ENCODE results near the gene GALNT9.

The GALNT9 gene

DNA sequence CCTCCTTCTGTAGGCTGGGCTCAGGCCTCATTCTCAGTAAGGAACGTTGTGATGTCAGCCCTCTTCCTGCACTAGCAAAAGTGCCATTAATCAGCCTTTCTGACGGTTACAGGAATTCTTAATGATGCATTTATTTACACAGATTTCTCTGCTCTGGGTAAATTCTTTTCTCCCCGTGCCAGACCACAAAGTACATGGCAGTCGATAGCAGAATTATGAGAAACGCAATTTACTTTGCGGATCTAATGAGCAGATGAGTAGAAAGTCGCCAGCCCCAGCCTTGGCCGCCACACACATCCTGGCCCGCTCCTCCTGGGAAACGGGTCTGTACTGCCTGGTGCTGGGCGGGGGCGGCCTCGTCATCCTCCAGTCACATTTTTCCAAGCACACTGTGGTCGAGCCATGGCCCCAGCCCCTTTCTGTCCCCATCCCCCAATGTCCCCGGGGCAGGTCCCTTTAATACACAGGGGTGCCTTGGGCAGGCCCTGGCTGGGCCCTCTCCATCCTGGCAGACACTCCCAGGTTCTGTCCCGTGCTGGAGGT is 159.2 kb downstream of the GALNT9 start:
- TF ChIP-seq, protein P1, sequence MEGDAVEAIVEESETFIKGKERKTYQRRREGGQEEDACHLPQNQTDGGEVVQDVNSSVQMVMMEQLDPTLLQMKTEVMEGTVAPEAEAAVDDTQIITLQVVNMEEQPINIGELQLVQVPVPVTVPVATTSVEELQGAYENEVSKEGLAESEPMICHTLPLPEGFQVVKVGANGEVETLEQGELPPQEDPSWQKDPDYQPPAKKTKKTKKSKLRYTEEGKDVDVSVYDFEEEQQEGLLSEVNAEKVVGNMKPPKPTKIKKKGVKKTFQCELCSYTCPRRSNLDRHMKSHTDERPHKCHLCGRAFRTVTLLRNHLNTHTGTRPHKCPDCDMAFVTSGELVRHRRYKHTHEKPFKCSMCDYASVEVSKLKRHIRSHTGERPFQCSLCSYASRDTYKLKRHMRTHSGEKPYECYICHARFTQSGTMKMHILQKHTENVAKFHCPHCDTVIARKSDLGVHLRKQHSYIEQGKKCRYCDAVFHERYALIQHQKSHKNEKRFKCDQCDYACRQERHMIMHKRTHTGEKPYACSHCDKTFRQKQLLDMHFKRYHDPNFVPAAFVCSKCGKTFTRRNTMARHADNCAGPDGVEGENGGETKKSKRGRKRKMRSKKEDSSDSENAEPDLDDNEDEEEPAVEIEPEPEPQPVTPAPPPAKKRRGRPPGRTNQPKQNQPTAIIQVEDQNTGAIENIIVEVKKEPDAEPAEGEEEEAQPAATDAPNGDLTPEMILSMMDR (IDR thresholded peaks at IDR 0.05), result no peak
- TF ChIP-seq ZFX (IDR thresholded peaks at IDR 0.05; ENCODE audit: borderline replicate concordance), result no peak
- H3K27ac ChIP-seq, result no peak overlapping the region

DNA sequence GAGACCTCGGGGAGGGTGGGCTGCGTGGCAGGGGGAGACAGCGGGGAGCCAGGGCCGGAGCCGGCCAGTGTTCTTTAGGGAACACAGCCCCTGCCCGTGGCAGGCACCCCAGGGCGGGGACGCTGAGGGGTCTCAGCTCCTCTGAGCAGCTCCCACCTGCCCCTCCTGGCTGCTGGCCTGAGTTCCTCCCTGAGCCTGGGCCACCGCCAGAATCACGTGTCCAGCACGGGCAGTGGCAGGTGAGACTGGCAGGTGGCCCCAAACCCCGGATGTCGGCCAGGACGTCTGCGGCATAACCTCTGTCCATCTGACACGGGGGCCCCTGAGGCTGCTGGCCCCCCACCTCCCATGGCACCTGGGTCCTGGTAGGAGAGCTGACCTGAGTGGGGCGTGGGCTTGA is 160.0 kb downstream of the GALNT9 start:
- no peak for TF ChIP-seq ZFX (IDR thresholded peaks at IDR 0.05; ENCODE audit: borderline replicate concordance)
- TF ChIP-seq, protein P1 (IDR thresholded peaks at IDR 0.05), result no peak
- H3K27ac ChIP-seq, result no peak overlapping the region

DNA sequence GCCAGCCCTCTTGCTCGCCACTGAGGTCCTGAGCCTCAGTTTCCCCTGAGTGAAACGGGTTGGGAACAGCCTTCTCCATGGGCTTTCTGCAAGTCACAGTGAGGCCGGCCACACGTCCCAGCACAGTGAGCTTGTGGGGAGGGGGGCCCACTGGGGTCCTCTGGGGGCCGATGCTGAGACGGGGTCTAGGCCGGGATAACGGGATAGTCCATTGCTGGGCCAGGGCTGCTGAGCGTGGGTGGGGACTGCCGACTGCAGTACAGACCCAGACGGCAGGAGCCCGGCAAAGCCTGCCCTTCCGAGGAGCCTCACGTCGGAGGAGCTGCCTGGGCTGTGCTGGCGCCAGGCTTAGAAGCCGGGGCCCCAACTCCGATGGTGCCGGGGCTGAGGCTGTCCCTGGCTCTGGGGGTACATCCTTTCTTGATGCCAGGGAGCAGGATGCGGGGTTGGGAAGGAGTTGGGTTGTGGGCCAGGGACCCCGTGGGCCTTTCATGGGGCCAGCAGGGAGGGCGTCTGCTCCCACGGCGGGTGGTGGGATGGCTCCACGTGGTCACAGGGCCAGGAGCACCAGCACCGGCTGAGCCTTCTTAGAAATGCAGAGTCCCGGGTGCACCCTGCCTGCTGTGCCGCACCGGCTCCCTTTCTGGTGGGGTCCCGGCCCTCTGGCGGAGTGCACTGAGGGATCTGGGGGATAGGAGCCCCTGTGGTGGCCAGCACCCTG is 160.9 kb downstream of the GALNT9 start:
- no peak for TF ChIP-seq ZFX (IDR thresholded peaks at IDR 0.05; ENCODE audit: borderline replicate concordance)
- TF ChIP-seq, protein P1 (IDR thresholded peaks at IDR 0.05), result no peak
- H3K27ac ChIP-seq, result no peak overlapping the region

DNA sequence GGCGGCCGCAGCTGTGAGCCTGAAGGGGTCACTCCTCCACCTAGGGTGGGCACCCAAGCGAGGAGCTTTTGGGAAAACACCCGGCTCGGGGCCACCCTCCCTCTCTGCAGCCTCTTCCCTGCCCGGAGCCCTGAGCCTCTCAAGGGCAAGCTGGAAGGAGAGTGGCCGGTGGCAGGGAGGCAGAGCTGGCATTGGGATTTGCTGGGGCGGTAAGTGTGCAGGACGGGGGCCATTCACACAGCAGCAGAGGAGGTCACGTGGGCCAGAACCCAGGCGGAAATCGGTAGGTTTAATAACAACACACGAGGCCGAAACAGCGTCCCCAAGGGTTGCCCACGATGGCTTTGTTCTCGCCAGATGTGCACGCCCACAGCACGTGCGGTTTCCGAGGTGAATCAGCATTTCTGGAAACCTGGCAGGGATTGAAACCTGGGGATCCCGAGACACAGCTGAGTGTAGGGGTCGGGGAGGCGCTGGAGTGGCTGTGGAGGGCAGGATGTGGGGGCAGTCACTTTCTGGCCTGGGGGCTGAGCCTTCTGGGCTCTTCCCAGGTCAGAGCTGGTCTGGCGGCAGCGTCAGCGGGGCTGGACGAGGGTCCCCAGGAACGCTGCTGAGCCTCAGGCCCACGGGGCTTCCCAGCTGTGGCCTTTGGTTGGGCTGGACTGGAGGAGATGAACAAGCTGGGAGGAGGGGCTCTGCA is 161.6 kb downstream of the GALNT9 start:
- no peak overlapping the region for H3K27ac ChIP-seq
- TF ChIP-seq, protein P1 (IDR thresholded peaks at IDR 0.05), result no peak
- TF ChIP-seq ZFX (IDR thresholded peaks at IDR 0.05; ENCODE audit: borderline replicate concordance), result no peak

DNA sequence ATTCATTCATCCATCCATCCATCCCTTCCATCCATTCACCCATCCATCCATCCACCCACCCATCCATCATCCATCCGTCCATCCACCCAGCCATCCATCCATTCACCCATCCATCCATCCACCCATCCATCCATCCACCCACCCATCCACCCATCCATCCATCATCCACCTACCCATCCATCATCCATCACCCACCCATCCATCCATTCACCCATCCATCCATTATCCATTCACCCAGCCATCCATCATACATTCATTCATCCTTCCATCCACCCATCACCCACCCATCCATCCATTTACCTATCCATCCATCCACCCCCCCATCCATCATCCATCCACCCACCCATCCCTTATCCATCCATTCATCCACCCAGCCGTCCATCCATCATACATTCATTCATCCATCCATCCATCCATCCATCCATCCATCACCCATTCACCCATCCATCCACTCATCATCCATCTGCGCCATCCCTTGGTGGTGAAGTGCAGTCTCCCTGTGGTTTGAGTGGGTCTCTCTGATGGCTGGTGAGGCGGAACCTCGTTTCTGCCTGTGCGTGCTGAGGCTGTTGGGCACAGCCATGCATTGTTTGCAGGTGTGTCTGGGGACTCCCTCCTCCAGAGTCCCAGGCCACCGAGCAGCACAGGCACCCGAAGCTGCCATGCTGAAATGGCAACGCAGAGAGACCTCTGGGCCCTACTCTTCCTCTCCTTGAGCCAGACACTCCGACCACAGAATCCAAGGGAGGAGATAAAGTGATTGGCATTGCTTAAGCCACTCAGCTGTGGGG is 162.4 kb downstream of the GALNT9 start:
- no peak overlapping the region for H3K27ac ChIP-seq
- TF ChIP-seq, protein P1 (IDR thresholded peaks at IDR 0.05), result no peak
- no peak for TF ChIP-seq ZFX (IDR thresholded peaks at IDR 0.05; ENCODE audit: borderline replicate concordance)

DNA sequence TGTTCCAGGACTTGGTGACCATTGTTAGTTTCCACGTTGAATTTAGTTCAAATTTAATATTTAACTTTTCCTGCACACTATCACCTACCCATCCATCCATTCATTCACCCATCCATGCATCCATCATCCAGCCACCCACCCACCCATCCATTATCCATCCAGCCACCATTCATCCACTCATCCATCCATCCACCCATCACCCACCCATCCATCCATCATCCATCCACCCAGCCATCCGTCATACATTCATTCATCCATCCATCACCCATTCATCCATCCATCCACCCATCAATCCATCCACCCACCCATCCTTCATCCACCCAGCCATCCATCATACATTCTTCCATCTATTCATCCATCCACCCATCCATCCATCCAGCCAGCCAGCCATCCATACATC is 163.3 kb downstream of the GALNT9 start:
- no peak for TF ChIP-seq ZFX (IDR thresholded peaks at IDR 0.05; ENCODE audit: borderline replicate concordance)
- TF ChIP-seq, protein P1 (IDR thresholded peaks at IDR 0.05), result no peak
- no peak overlapping the region for H3K27ac ChIP-seq

Measured in 22Rv1 (cell line).